Thoracic aorta (tissue), 2 donors: ENCODE measurements around the gene PHF12. TPM values are rescaled to one million over a fixed set of nuclear protein-coding genes. Genes with fewer than 3 reads are reported as not detected.

Experiments used
- ATAC-seq: fragments of 150-250 bp; one replicate; pipeline ENCODE4 v1.8.0; 2017; ENCODE audit warnings: low read depth; ENCODE audit not compliant: insufficient number of reproducible peaks, low FRiP score
- DNase-seq: peaks from one replicate; pipeline ENCODE4 v3.0.0-alpha.2; 2020; ENCODE audit warnings: low spot score
- H3K27ac ChIP-seq, 2 donors: fragments of 200-600 bp; sonication (generic); 1 replicate in 1 of 2; 2 replicates in 1 of 2; pipeline ENCODE4 v1.5.1; 2016; ENCODE audit warnings: mild to moderate bottlenecking in 2 of 2, moderate library complexity in 2 of 2
- H3K27me3 ChIP-seq: fragments of 200-600 bp; sonication (generic); replicated peaks from 2 replicates; pipeline ENCODE4 v1.6.0; 2016; ENCODE audit warnings: mild to moderate bottlenecking; ENCODE audit not compliant: insufficient read depth
- H3K36me3 ChIP-seq: fragments of 200-600 bp; sonication (generic); one replicate; pipeline ENCODE4 v1.5.1; 2016
- H3K4me1 ChIP-seq, 2 donors: fragments of 200-600 bp; sonication (generic); 1 replicate in 1 of 2; 2 replicates in 1 of 2; pipeline versions ENCODE4 v1.5.1 to v1.6.0; 2016; ENCODE audit warnings: low read depth in 2 of 2, mild to moderate bottlenecking in 1 of 2; ENCODE audit not compliant: control insufficient read depth in 1 of 2
- H3K4me3 ChIP-seq: fragments of 200-600 bp; sonication (generic); 2 replicates; pipeline ENCODE4 v1.5.1; 2016; ENCODE audit warnings: mild to moderate bottlenecking
- H3K9me3 ChIP-seq: fragments of 200-600 bp; sonication (generic); 2 replicates; pipeline ENCODE4 v1.5.1; 2016
- CTCF ChIP-seq: fragments of 200-600 bp; sonication (generic); IDR thresholded peaks from one replicate; pipeline ENCODE4 v1.5.1; 2019; ENCODE audit warnings: antibody characterized with exemption
- total RNA-seq, 2 donors: library from RNA; depleted of rRNA; stranded (reverse); fragments of >200 nt; gene quantifications; one replicate each; pipeline versions ENCODE4 v1.1.0 to v1.2.3, GENCODE V29; 2016

PHF12 gene
- total RNA-seq, 2 donors from 2014 or later: 46.4 to 99.4 TPM

- no peak for DNase-seq
- Histone ChIP-seq H3K36me3 (peaks cover 15% of the 10 kb centered on the region), H3K4me1 (peaks cover 13 to 28% of the 10 kb centered on the region in 2 donors), H3K9me3 (no peaks in the 10 kb centered on the region), H3K27ac (no peak overlapping the region), H3K4me3 (no peak overlapping the region), H3K27me3 (no peaks in the 10 kb centered on the region)
- ATAC-seq: no peak
- TF ChIP-seq CTCF: no peak
Measured at GRCh38 chr17:28888832-28889231, 62.5 kb downstream of the PHF12 start.

- no peak overlapping the region for H3K27ac ChIP-seq
- H3K4me3 ChIP-seq: no peak overlapping the region
- TF ChIP-seq CTCF: no peak
- DNase-seq (no peak), ATAC-seq (no peak)
- H3K9me3 ChIP-seq: no peaks in the 10 kb centered on the region
- no peaks in the 10 kb centered on the region for H3K27me3 ChIP-seq
- peaks cover 9 to 19% of the 10 kb centered on the region in 2 donors for H3K4me1 ChIP-seq
- peaks cover 22% of the 10 kb centered on the region for H3K36me3 ChIP-seq
Measured at GRCh38 chr17:28887871-28888471, 63.3 kb downstream of the PHF12 start.

- no peak overlapping the region for H3K27ac ChIP-seq
- DNase-seq: no peak
- peaks cover 41% of the 10 kb centered on the region for H3K36me3 ChIP-seq
- no peaks in the 10 kb centered on the region for H3K27me3 ChIP-seq
- no peak overlapping the region for H3K4me3 ChIP-seq
- peaks cover 3 to 12% of the 10 kb centered on the region in 2 donors for H3K4me1 ChIP-seq
- no peak for TF ChIP-seq CTCF
- H3K9me3 ChIP-seq: no peaks in the 10 kb centered on the region
- no peak for ATAC-seq
Measured at GRCh38 chr17:28885951-28886350, 65.4 kb downstream of the PHF12 start.

- no peak overlapping the region for H3K27ac ChIP-seq
- DNase-seq (no peak), ATAC-seq (no peak)
- H3K4me1 ChIP-seq: peaks cover 3 to 6% of the 10 kb centered on the region in 2 donors
- no peaks in the 10 kb centered on the region for H3K27me3 ChIP-seq
- H3K36me3 ChIP-seq: peaks cover 47% of the 10 kb centered on the region
- no peak overlapping the region for H3K4me3 ChIP-seq
- TF ChIP-seq CTCF: no peak
- H3K9me3 ChIP-seq: no peaks in the 10 kb centered on the region
Measured at GRCh38 chr17:28885363-28885762, 66.0 kb downstream of the PHF12 start.

GRCh38 chr17:28883967-28884702 is 67.2 kb downstream of the PHF12 start:
- Histone ChIP-seq H3K27me3 (no peaks in the 10 kb centered on the region), H3K27ac (no peak overlapping the region), H3K4me1 (no peaks in the 10 kb centered on the region), H3K4me3 (no peak overlapping the region), H3K36me3 (peaks cover 59% of the 10 kb centered on the region), H3K9me3 (no peaks in the 10 kb centered on the region)
- ATAC-seq (no peak), DNase-seq (no peak)
- TF ChIP-seq CTCF: no peak
